Measurements from ENCODE around the gene CRACDL.

Gene CRACDL

GRCh38 chr2:98821629-98822135 is 114.3 kb downstream of the CRACDL start:
- no peak for DNase-seq

DNA sequence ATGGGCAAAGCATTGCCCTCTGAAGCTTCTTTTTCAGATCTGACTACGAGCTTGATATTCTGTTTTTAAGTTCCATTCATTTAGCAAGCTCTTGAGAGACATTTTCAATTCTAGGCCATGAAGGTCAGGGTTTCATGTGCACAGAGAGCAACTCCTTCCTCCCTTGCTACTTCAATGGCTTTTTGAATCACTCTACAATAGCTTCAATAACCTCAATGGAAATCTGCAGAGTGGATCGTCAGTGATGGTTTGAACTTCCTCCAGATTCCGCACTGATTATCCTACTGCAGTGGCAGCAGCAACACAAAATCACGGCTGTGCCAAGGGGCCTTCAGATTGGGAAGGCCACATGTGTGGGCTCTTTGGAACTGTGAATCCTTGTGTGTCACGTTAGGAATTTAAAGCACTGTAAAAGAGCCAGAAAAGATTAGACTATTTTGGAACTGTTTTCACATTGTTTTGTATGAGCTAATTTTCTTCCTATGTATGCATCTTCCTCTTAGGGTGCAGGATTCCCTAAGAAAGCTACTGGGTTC is 116.7 kb downstream of the CRACDL start:
- DNase-seq, result no peak

GRCh38 chr2:98818164-98818563 is 117.9 kb downstream of the CRACDL start:
- no peak for DNase-seq

DNA sequence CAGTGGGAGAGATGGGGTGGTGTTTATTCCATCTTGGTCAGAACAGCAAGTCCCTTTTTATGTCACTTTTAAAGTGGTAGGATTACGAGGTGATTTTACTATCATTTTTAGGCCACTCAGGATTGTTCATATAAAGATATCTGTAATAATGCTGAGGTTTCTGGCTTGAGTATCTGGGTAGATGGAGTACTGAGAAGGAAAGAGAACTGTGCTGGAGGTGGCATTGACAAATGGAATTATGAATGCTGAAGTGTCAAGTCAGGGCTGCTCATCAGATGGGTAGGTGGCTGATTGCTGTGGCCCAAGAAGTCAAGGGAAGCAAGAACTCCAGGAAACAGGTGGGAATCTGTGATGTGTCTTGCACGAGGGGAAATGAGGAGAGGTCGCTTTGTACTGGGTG is 119.7 kb downstream of the CRACDL start:
- DNase-seq, result no peak

- DNase-seq, result no peak
Measured at GRCh38 chr2:98815795-98816194, 120.2 kb downstream of the CRACDL start.

GRCh38 chr2:98811766-98812165 is 124.3 kb downstream of the CRACDL start:
- DNase-seq, result no peak

DNA sequence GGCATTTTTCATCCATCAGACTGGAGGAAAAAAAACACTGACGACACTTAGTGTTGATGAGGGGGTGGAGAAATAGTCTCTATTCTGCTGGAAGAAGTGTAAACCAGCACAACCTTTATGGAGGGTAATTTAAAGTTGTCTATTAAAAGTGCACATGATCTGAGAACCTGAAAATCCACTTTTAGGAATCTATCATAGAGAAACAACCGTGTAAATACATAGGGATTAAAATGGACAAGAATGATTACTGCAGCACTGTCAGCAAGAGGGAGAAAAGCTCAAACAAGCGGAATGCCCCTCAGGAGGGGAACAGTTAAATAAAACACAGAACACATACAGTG is 125.5 kb downstream of the CRACDL start:
- no peak for DNase-seq

DNA sequence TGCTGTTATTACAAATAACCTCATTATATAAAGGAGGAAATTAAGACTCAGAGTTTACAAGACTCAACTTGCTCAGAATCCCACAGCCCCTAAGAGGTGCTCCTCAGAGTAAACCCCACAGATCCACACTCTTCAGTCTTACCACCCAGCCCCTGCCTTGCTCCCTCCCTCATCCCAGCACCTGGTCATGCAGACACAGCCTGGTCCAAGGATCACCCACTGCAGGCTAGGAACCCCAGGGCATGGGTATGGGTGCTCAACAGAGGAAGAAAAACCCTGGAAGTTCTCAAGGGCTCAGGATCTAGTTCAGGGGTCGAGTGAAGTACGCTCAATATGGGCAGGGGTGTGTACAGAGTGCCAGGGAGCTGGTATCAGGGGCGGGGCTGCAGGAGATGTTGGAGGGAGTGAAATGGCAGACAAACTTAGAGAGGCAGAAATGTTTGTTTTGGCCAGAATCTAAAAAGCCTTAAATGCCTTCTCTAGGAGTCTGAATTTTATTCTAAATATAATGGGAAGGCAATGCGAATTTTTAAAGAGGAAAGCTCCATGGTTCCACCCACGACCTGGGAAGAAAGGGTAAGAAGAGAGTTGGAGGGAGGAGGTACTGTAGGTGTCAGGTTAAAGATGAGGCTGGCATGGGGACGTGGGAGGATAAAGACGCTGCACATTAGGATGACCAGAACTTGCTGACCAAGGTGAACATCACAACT is 126.0 kb downstream of the CRACDL start:
- no peak for DNase-seq

- DNase-seq, result no peak
Measured at GRCh38 chr2:98809116-98809515, 126.9 kb downstream of the CRACDL start.

DNA sequence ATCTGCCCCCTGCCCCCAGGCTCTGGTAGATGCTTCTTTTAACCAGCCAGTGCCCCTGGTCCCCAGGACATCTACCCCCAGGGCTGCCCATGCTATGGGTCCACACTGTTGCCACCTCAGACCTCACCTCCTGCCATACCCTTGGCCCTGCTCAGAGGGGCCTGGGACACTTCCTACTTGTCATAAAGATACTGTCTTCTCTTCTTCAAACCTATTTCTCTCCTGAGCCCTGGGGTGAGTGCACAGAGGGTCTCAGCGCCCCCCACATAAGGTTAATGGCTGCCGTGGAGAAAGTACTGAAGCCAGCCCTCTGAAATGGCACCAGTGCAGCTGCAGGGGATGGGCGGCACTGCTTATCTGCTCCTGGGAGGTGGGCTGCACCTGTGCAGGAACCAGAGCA is 127.5 kb downstream of the CRACDL start:
- DNase-seq, result no peak

DNA sequence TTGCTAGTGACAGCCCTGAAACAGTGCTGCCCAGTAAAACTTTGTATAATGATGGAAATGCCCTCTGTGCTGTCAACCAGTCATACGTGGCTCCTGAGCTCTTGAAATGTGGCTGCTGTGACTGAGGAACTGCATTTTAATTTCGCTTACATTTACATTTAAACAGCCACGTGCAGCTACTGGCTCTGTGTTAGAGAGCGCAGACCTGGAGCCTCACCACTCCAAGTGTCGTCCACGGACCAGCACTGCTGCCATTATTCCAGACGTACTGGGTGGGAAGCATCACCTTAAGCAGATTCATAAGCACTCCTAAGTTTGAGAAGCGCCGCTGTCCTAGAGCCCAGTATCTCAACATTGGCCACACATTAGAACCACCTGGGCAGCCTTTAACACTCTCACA is 128.1 kb downstream of the CRACDL start:
- DNase-seq, result no peak

DNA sequence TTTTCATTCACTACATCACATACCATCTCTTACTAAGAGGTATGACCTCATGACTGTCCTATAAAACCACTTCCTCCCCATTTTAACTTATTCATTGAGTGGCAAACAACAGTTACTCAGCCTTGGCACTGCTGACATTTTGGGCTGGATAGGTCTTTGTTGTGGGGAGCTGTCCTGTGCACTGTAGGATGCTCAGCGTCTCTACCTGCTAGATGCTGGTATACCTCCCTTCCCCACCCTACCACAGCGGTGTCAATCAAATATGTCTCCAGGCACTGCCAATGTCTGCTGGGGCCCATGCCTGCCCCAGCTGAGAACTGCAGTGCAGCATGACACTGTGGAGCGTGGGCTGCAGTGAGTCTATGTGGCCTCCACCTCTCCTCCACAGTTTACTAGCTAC is 128.8 kb downstream of the CRACDL start:
- DNase-seq, result no peak

- DNase-seq, result peak; percentile 15
Measured at GRCh38 chr2:98806236-98806697, 129.8 kb downstream of the CRACDL start.

GRCh38 chr2:98805412-98806171 is 130.4 kb downstream of the CRACDL start:
- peak; percentile 58 for DNase-seq

DNA sequence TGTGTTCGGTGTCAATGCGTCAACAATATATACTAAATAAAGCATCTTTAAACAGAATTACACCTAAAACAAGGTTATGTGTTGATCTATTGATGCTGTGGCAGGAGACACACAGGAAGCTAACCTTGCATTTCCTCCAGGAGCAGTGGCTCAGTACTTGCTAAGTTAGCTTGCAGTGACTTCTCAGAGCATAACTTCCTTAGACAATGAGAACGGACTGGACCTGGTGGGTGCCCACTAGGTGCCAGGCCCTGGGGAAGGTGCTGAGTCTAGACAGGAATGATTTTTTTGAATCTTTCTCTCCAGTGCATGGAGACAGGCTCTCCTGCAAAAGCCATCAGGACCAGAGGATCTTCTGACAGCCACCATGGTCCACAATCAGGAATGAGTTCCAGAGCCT is 131.3 kb downstream of the CRACDL start:
- DNase-seq, result no peak

- DNase-seq, result no peak
Measured at GRCh38 chr2:98804265-98804650, 131.8 kb downstream of the CRACDL start.

GRCh38 chr2:98803405-98804264 is 132.4 kb downstream of the CRACDL start:
- no peak for DNase-seq

DNA sequence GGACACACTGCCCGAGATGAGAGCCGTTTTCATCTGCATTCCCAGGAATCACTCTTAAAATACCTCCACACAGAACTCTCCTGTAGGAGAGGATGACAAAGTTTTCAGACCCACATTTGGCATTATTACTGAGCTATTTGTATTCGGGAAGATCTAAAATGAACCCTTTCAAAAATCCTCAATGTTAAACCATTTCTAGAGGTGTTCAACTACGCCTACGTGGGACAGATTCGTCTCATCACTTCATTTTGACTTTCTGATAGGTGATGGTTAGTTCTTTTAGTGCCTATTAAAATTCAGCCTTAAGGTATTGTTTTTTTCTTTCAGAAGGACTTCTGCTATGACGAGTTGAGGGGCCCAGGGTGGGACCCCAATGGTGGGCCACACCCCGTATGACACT is 133.7 kb downstream of the CRACDL start:
- DNase-seq, result no peak

- DNase-seq, result no peak
Measured at GRCh38 chr2:98801921-98802321, 134.1 kb downstream of the CRACDL start.

DNA sequence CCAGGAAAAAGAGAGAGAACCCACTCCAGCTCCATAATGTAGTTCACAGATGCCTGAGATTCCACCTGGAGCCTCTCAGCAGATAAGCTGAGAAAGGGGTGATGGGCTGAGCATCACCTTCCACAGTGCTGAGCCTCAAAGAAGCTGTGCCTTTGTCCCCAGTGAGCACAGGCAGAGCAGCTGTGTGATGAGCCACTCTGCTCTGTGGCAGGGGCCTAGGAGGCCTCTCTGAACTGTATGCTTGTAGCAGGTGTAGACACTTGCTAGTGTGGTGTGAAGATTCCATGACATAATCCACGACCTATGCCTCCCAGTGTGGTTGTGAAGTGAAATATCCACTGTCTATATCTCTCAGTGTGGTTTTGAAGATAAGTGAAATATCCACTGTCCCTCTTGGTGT is 134.7 kb downstream of the CRACDL start:
- no peak for DNase-seq

DNA sequence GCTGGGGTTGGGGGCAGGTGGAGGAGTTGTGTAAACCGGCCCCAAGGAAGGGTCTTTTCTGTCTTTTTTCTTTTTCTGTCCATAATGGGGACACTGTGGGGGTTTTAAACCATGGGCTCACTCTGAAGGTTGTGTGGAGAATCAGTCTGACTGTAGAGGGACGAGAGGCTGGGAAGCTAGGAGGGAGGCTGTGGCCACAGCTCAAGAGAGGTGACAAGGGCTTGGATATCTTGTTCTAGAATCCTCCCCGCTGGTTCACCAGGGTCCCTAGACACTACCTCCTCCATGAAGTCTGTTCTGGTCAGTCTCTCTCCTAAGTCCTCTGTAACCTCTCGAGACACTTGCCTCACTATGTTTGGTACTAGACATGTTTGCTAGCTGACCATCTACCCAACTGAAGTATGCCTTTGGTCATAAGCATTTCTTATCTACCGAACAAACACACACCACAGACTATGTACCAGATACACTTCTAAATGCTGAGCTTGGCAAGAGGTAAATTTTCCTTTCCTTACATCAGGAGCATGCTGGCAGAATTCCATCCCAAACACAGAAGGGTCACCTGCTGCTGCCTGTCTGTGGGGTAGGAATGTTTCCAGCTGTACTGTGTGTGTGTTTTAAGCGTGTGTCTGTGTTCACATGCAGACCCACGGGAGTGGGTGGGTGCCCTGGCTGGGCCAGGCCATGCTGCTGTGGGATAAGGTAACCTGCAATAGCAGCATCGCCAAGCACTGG is 135.5 kb downstream of the CRACDL start:
- no peak for DNase-seq

All from NCI-H2107 (cell line).